ENCODE measurements around the gene GPX3. TPM values are rescaled to one million over a fixed set of nuclear protein-coding genes. Genes with fewer than 3 reads are reported as not detected.

GPX3 gene
- total and polyA plus RNA-seq, 9 of the 15 experiments (the other 6 are each of a cell fraction or from before 2014, with no cell fraction given), result 0.25 to 0.86 TPM; not detected in 7

GRCh38 chr5:151063142-151063989 is 43.0 kb downstream of the GPX3 start (continued):
- no peak for TF ChIP-seq RREB1 (CRISPR knock-in tag; IDR thresholded peaks at IDR 0.05)
- TF ChIP-seq ESRRB (CRISPR knock-in tag; IDR thresholded peaks at IDR 0.05; ENCODE audit: borderline replicate concordance), result no peak
- peak; percentile 48; the same call in 1 of the 2 replicates for TF ChIP-seq SMARCA4 (IDR thresholded peaks at IDR 0.05)
- TF ChIP-seq BCOR (IDR thresholded peaks at IDR 0.05), result peak; percentile 69; the same call in 1 of the 2 replicates
- no peak for TF ChIP-seq ZBTB8A (IDR thresholded peaks at IDR 0.05; ENCODE audit: partially characterized antibody)
- no peak for TF ChIP-seq JUNB (CRISPR knock-in tag; conservative IDR thresholded peaks at IDR 0.05)
- TF ChIP-seq MIER1 (IDR thresholded peaks at IDR 0.05; ENCODE audit: low read depth), result no peak
- TF ChIP-seq E2F3 (CRISPR knock-in tag; IDR thresholded peaks at IDR 0.05), result no peak
- TF ChIP-seq ZNF140 (CRISPR knock-in tag; IDR thresholded peaks at IDR 0.05), result no peak
- no peak for TF ChIP-seq ZNF217 (CRISPR knock-in tag; IDR thresholded peaks at IDR 0.05)
- TF ChIP-seq SMAD2 (IDR thresholded peaks at IDR 0.05; ENCODE audit: low read depth, low read length), result no peak
- no peak for TF ChIP-seq NRF1 (conservative IDR thresholded peaks at IDR 0.05 in 1 of 2, IDR thresholded peaks at IDR 0.05 in 1 of 2)
- TF ChIP-seq MEF2A (IDR thresholded peaks at IDR 0.05; ENCODE audit: control insufficient read depth, low read depth, low read length), result peak; percentile 95
- no peak for TF ChIP-seq ZNF717 (CRISPR knock-in tag; IDR thresholded peaks at IDR 0.05)
- no peak for TF ChIP-seq HSF4 (CRISPR knock-in tag; IDR thresholded peaks at IDR 0.05; ENCODE audit: borderline replicate concordance)
- no peak for TF ChIP-seq ZNF280A (IDR thresholded peaks at IDR 0.05; ENCODE audit: low read depth, partially characterized antibody)
- TF ChIP-seq DPF2 (IDR thresholded peaks at IDR 0.05), result peak; percentile 67
- no peak for TF ChIP-seq ZKSCAN3 (CRISPR knock-in tag; IDR thresholded peaks at IDR 0.05)
- TF ChIP-seq MEF2D (tag; conservative IDR thresholded peaks at IDR 0.05; ENCODE audit: low read depth), result peak; percentile 96
- TF ChIP-seq CBFA2T2 (conservative IDR thresholded peaks at IDR 0.05), result peak; percentile 43; the same call in 1 of the 2 replicates
- TF ChIP-seq DEAF1 (CRISPR knock-in tag; IDR thresholded peaks at IDR 0.05), result no peak
- no peak for TF ChIP-seq WHSC1 (IDR thresholded peaks at IDR 0.05; ENCODE audit: low read length)

All from K562 (cell line).